Right atrium auricular region (tissue), 2 donors: Measurements from ENCODE around the gene SCAMP2. TPM values are rescaled to one million over a fixed set of nuclear protein-coding genes. Genes with fewer than 3 reads are reported as not detected.

Source experiments
- DNase-seq: peaks from one replicate; pipeline ENCODE4 v3.0.0-alpha.2; 2019; ENCODE audit warnings: low spot score
- H3K27ac ChIP-seq, 2 donors: fragments of 200-600 bp; sonication (generic); 1 replicate in 1 of 2; 2 replicates in 1 of 2; pipeline ENCODE4 v1.5.1; 2016 to 2019
- H3K27me3 ChIP-seq, 2 donors: fragments of 200-600 bp; sonication (generic); one replicate each; pipeline versions ENCODE4 v1.5.1 to v1.6.0; 2017 to 2019
- H3K36me3 ChIP-seq: fragments of 200-600 bp; sonication (generic); one replicate; pipeline ENCODE4 v1.5.1; 2016
- H3K4me1 ChIP-seq, 2 donors: fragments of 200-600 bp; sonication (generic); one replicate each; pipeline versions ENCODE4 v1.5.1 to v1.6.0; 2017 to 2019
- H3K4me3 ChIP-seq, 2 donors: fragments of 200-600 bp; sonication (generic); 1 replicate in 1 of 2; 2 replicates in 1 of 2; pipeline ENCODE4 v1.5.1; 2017 to 2019; ENCODE audit warnings: mild to moderate bottlenecking in 1 of 2, moderate library complexity in 1 of 2
- H3K9me3 ChIP-seq, 2 donors: fragments of 200-600 bp; sonication (generic); one replicate each; pipeline ENCODE4 v1.5.1; 2019
- microRNA-seq, 2 donors: library from miRNA; unstranded; fragments of <30 nt; microRNA quantifications; one replicate each; pipeline ENCODE4, GENCODE V29; 2016 to 2017; ENCODE audit warnings: borderline number of aligned reads in 2 of 2, borderline replicate concordance in 1 of 2
- total RNA-seq, 2 donors: library from RNA; depleted of rRNA; stranded (reverse); fragments of >200 nt; gene quantifications; one replicate each; pipeline ENCODE4 v1.1.0, GENCODE V29; 2016
- TF ChIP-seq, protein P1 (sequence below), 2 donors: fragments of 200-600 bp; sonication (generic); IDR thresholded peaks; one replicate each; pipeline ENCODE4 v1.5.1; 2019; ENCODE audit warnings: antibody characterized with exemption in 2 of 2

Gene SCAMP2
- total RNA-seq, 2 donors from 2014 or later, result 72.3 to 80.9 TPM

DNA sequence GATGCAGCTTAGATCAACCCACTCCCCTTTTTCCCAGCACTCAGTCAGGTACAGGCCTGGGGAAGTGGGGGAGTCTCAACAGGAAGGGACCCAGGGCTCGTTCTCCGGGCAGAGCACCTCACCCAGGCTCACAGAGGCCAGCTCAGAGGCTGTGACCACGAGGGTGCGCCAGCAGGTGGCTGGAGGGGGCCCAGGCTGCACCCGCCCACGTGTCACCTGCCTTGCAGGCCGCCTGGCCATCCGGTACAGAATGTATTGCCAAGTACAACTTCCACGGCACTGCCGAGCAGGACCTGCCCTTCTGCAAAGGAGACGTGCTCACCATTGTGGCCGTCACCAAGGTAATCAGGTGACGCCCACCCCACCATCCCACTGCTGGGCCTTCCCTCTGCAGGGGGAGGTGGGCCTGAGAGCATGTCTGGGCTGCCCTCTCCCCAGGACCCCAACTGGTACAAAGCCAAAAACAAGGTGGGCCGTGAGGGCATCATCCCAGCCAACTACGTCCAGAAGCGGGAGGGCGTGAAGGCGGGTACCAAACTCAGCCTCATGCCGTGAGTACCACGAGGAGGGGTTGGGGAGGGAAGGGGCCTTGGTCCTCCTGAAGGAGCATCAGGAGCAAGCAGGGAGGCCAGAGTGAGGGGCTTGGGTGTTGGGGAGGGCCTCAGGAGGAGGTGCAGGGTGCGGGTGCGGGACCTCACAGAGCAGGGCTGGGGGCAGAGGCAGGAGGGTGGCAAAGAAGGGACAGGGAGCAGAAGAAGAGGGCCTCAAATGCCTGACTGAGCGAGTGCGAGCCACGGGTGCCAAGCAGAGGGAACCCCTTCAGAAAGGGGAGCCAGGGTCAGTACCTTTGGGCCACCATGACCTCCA lies 74.5 kb downstream of the SCAMP2 start:
- H3K4me1 ChIP-seq, result peaks cover 0 to 47% of the 10 kb centered on the region in 2 donors
- no peaks in the 10 kb centered on the region for H3K27me3 ChIP-seq
- H3K9me3 ChIP-seq, result no peaks in the 10 kb centered on the region
- H3K36me3 ChIP-seq, result peaks cover 39% of the 10 kb centered on the region
- H3K27ac ChIP-seq, result peak overlapping the region; percentile 72 to 80
- no peak for DNase-seq
- H3K4me3 ChIP-seq, result no peak overlapping the region
- TF ChIP-seq, protein P1, sequence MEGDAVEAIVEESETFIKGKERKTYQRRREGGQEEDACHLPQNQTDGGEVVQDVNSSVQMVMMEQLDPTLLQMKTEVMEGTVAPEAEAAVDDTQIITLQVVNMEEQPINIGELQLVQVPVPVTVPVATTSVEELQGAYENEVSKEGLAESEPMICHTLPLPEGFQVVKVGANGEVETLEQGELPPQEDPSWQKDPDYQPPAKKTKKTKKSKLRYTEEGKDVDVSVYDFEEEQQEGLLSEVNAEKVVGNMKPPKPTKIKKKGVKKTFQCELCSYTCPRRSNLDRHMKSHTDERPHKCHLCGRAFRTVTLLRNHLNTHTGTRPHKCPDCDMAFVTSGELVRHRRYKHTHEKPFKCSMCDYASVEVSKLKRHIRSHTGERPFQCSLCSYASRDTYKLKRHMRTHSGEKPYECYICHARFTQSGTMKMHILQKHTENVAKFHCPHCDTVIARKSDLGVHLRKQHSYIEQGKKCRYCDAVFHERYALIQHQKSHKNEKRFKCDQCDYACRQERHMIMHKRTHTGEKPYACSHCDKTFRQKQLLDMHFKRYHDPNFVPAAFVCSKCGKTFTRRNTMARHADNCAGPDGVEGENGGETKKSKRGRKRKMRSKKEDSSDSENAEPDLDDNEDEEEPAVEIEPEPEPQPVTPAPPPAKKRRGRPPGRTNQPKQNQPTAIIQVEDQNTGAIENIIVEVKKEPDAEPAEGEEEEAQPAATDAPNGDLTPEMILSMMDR (IDR thresholded peaks at IDR 0.05), result no peak

DNA sequence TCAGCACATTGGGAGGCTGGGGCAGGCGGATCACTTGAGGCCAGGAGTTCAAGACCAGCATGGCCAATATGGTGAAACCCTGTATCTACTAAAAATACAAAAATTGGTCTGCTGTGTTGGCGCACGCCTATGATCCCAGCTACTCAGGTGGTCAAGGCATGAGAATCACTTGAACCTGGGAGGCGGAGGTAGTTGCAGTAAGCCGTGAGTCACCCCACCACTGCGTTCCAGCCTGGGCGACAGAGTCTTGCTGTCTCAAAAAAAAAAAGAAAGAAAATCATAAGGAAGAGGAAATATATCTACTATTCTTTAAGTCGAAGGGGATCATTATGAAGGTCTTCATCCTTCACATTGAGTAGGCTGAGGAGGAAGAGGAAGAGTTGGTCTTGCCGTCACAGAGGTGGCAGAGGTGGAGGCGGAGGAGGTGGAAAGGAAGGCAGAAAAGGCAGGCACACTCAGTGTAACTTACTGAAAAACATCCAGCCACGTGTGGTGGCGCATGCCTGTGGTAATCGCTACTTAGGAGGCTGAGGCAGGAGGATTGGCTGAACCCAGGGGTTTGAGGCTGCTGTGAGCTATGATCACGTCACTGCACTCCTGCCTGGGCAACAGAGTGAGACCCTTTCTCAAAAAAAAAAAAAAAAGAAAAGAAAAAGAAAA lies 77.1 kb downstream of the SCAMP2 start:
- Histone ChIP-seq H3K4me1 (peaks cover 0 to 73% of the 10 kb centered on the region in 2 donors), H3K36me3 (peaks cover 19% of the 10 kb centered on the region), H3K27ac (no peak overlapping the region), H3K9me3 (no peaks in the 10 kb centered on the region), H3K27me3 (no peaks in the 10 kb centered on the region), H3K4me3 (no peak overlapping the region)
- no peak for DNase-seq
- TF ChIP-seq, protein P1 (IDR thresholded peaks at IDR 0.05), result no peak

DNA sequence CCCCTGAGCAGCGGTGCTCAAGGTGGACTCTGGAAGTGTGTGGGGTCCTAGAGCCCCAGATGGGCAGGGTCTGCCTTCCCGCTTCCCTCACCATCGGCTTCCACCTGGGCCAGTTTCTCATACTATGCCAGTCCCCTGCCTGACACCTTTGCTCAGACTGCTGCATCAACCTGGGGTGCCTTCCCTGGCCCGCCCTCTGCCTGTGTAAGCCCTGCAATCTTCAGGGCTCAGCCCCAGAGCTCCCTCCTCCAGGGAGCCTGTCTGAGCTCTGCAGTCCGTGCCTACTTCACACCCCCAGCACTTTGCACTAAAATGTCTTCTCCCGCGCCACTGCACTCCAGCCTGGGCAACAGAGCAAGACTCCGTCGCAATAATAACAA lies 78.2 kb downstream of the SCAMP2 start:
- no peak for DNase-seq
- Histone ChIP-seq H3K9me3 (no peaks in the 10 kb centered on the region), H3K36me3 (peaks cover 12% of the 10 kb centered on the region), H3K4me1 (peaks cover 0 to 74% of the 10 kb centered on the region in 2 donors), H3K4me3 (no peak overlapping the region), H3K27ac (peak overlapping the region in 1 of 2 donors; percentile 59), H3K27me3 (no peaks in the 10 kb centered on the region)
- TF ChIP-seq, protein P1 (IDR thresholded peaks at IDR 0.05), result no peak

DNA sequence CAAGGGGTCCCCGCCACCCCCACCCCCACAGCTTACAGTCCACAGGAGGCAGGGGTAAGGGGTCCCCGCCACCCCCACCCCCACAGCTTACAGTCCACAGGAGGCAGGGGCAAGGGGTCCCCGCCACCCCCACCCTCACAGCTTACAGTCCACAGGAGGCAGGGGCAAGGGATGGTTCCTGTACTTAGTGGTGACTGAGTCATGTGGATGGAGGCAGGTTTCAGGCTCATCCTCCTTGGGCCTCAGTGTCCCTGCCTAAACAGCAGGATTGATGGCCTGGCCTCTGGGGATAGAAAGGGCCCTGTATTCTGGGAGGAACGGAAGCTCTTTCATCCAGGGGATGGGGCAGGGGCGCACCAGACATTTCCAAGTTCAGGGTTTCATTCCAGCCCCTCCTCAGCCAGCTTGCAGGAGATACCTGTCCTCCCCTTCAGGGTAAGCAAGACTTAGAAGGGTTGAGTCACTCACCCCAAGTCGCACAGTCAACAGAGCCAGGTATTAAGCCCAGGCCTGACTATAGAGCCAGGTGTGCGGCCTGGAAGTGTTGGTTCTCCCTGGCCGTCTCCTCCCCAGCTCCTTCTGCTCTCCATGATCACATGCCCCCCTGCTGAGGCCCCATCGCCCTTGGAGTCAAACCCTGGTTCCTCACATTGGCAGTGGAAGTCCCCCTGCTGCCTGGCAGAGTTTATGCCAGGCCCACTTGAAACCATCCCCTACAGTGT lies 78.8 kb downstream of the SCAMP2 start:
- Histone ChIP-seq H3K27ac (peak overlapping the region in 1 of 2 donors; percentile 59), H3K4me1 (peaks cover 0 to 74% of the 10 kb centered on the region in 2 donors), H3K4me3 (no peak overlapping the region), H3K27me3 (no peaks in the 10 kb centered on the region), H3K9me3 (no peaks in the 10 kb centered on the region), H3K36me3 (peaks cover 7% of the 10 kb centered on the region)
- no peak for DNase-seq
- TF ChIP-seq, protein P1 (IDR thresholded peaks at IDR 0.05), result no peak

Small RNA genes within 50 kb of the gene (microRNA-seq; reads per million reads assigned to microRNA genes)
- 0 to 3.5 reads per million in 2 donors for gene MIR6882

Other genes starting within 250 kb of the SCAMP2 start
- gene EDC3, start 177.3 kb downstream of the SCAMP2 start, total RNA-seq, result 1 to 10 TPM; 8.0 to 8.3 TPM
- gene CYP1A1, start 147.8 kb downstream of the SCAMP2 start, total RNA-seq, result 1 to 10 TPM in 1 of 2 donors, not detected in 1; 1.0 TPM
- not detected for gene CYP1A2, start 124.5 kb downstream of the SCAMP2 start, total RNA-seq
- 10 to 100 TPM; 25.6 to 26.8 TPM for gene CSK, start 91.3 kb downstream of the SCAMP2 start, total RNA-seq
- gene LMAN1L, start 60.5 kb downstream of the SCAMP2 start, total RNA-seq, result 10 to 100 TPM; 13.8 to 88.7 TPM
- gene CPLX3, start 46.7 kb downstream of the SCAMP2 start, total RNA-seq, result 10 to 100 TPM in 1 of 2 donors, 1 to 10 TPM in 1; 1.1 to 10.8 TPM
- 10 to 100 TPM; 38.1 to 42.9 TPM for gene ULK3, start 30.2 kb downstream of the SCAMP2 start, total RNA-seq
- gene MPI, start 16.7 kb upstream of the SCAMP2 start, total RNA-seq, result 100 to 1,000 TPM in 1 of 2 donors, 10 to 100 TPM in 1; 59.3 to 131 TPM
- gene FAM219B, start 33.5 kb upstream of the SCAMP2 start, total RNA-seq, result 10 to 100 TPM; 46.9 to 53.3 TPM
- gene COX5A, start 64.7 kb upstream of the SCAMP2 start, total RNA-seq, result 100 to 1,000 TPM; 399 to 869 TPM
- gene RPP25, start 83.4 kb upstream of the SCAMP2 start, total RNA-seq, result 1 to 10 TPM; 4.3 to 9.4 TPM
- 1 to 10 TPM; 4.0 to 7.5 TPM for gene SCAMP5, start 122.2 kb upstream of the SCAMP2 start, total RNA-seq
- gene PPCDC, start 150.2 kb upstream of the SCAMP2 start, total RNA-seq, result 10 to 100 TPM; 10.6 to 11.5 TPM